PC-9 (cell line): ENCODE measurements around the gene VIPR1. TPM values are rescaled to one million over a fixed set of nuclear protein-coding genes. Genes with fewer than 3 reads are reported as not detected.

ENCODE experiments used
- BruUV-seq: library from RNA; stranded (reverse); fragments of 400-500 nt; replicated peaks from 2 replicates; lab custom pipeline; 2021; lab: Mats Ljungman, UMichigan
- CTCF ChIA-PET: fragments of 300-600 bp; sonication (Branson Sonifier 250); formaldehyde crosslinking; loops from one replicate; lab custom pipeline; 2022; ENCODE audit warnings: antibody characterized with exemption; lab: Charles Lee
- POLR2A ChIA-PET: fragments of 300-600 bp; sonication (Branson Sonifier 250); formaldehyde crosslinking; loops from one replicate; lab custom pipeline; 2022; ENCODE audit warnings: antibody characterized with exemption; ENCODE audit not compliant: unreplicated experiment; lab: Charles Lee
- DNase-seq, 2 experiments: peaks; one replicate each; pipeline versions ENCODE4 v3.0.0 to v3.0.0-alpha.2; 2015 to 2022; ENCODE audit warnings: mixed read lengths in 1 of 2
- H2AFZ ChIP-seq: fragments of 200-600 bp; sonication (generic); 2 replicates; pipeline ENCODE4 v1.8.1; 2017; ENCODE audit warnings: antibody characterized with exemption
- H3F3A ChIP-seq: fragments of 200-600 bp; sonication (generic); 2 replicates; pipeline ENCODE4 v1.8.1; 2017; ENCODE audit warnings: antibody characterized with exemption, mild to moderate bottlenecking, low read depth; ENCODE audit not compliant: insufficient read depth
- H3K27ac ChIP-seq: fragments of 200-600 bp; sonication (generic); 2 replicates; pipeline ENCODE4 v1.6.1; 2016; ENCODE audit warnings: mixed run types
- H3K27me3 ChIP-seq: fragments of 200-600 bp; sonication (generic); 2 replicates; pipeline ENCODE4 v1.6.1; 2016; ENCODE audit warnings: low read depth, mixed run types; ENCODE audit not compliant: insufficient read depth
- H3K36me3 ChIP-seq: fragments of 200-600 bp; sonication (generic); 2 replicates; pipeline ENCODE4 v1.6.1; 2016; ENCODE audit warnings: low read depth, mixed run types
- H3K4me1 ChIP-seq: fragments of 200-600 bp; sonication (generic); replicated peaks from 2 replicates; pipeline ENCODE4 v1.6.1; 2016; ENCODE audit warnings: mixed run types; ENCODE audit not compliant: insufficient read depth
- H3K4me2 ChIP-seq: fragments of 200-600 bp; sonication (generic); 2 replicates; pipeline ENCODE4 v1.6.1; 2017; ENCODE audit warnings: mixed run types
- H3K4me3 ChIP-seq: fragments of 200-600 bp; sonication (generic); 2 replicates; pipeline ENCODE4 v1.6.1; 2016; ENCODE audit warnings: mixed run types
- H3K79me2 ChIP-seq: fragments of 200-600 bp; sonication (generic); 2 replicates; pipeline ENCODE4 v1.6.1; 2017; ENCODE audit warnings: low read depth, mixed run types
- H3K9me2 ChIP-seq: fragments of 200-600 bp; sonication (generic); 2 replicates; pipeline ENCODE4 v1.8.1; 2017; ENCODE audit warnings: mild to moderate bottlenecking; ENCODE audit not compliant: insufficient read depth
- H3K9me3 ChIP-seq: fragments of 200-600 bp; sonication (generic); 2 replicates; pipeline ENCODE4 v1.8.1; 2016; ENCODE audit warnings: low read depth; ENCODE audit not compliant: insufficient read depth
- H4K20me1 ChIP-seq: fragments of 200-600 bp; sonication (generic); 2 replicates; pipeline ENCODE4 v1.8.1; 2017; ENCODE audit not compliant: insufficient read depth
- CTCF ChIP-seq: fragments of 200-600 bp; sonication (generic); conservative IDR thresholded peaks from 2 replicates; pipeline ENCODE4 v1.6.1; 2017; ENCODE audit warnings: mixed run types, antibody characterized with exemption, mild to moderate bottlenecking, moderate library complexity
- EZH2 ChIP-seq: fragments of 200-600 bp; sonication (generic); IDR thresholded peaks from 2 replicates; pipeline ENCODE4 v1.8.0; 2017; ENCODE audit warnings: antibody characterized with exemption, low read depth
- intact Hi-C: fragments of 100-400 bp; cut with micrococcal nuclease; formaldehyde crosslinking; loops from one replicate; pipeline ENCODE4 v1.10.0; 2022; ENCODE audit not compliant: unreplicated experiment
- total RNA-seq: library from RNA; stranded (reverse); gene quantifications from 2 replicates; pipeline ENCODE4 v1.2.3, GENCODE V29; 2021

VIPR1 gene
- total RNA-seq, 1 experiment from 2014 or later: 23.9 TPM

- Histone ChIP-seq H3K9me3 (no peaks in the 10 kb centered on the region), H3K4me2 (no peak overlapping the region), H3K4me3 (no peak overlapping the region), H2AFZ (no peak overlapping the region), H3F3A (no peaks in the 10 kb centered on the region), H4K20me1 (no peaks in the 10 kb centered on the region), H3K27me3 (no peaks in the 10 kb centered on the region), H3K36me3 (no peaks in the 10 kb centered on the region), H3K27ac (no peak overlapping the region), H3K9me2 (no peaks in the 10 kb centered on the region), H3K79me2 (no peaks in the 10 kb centered on the region), H3K4me1 (no peaks in the 10 kb centered on the region)
- BruUV-seq: no TSS peak
- CTCF ChIA-PET: interaction anchor here (1.0 kb wide), 1 partner anchor 19 kb away, joined by 4 read pairs; no protein-coding TSS in a partner anchor
- DNase-seq: no peak
- TF ChIP-seq EZH2 (no peak), CTCF (no peak)
- intact Hi-C loops: no loop called here
- POLR2A ChIA-PET: no interaction called here
Measured at GRCh38 chr3:42517117-42517516, 14.7 kb downstream of the VIPR1 start.

GRCh38 chr3:42518800-42519567, 16.5 kb downstream of the VIPR1 start:
- Histone ChIP-seq H3K4me3 (no peak overlapping the region), H3K79me2 (no peaks in the 10 kb centered on the region), H3K4me2 (no peak overlapping the region), H3K4me1 (no peaks in the 10 kb centered on the region), H2AFZ (no peak overlapping the region), H4K20me1 (no peaks in the 10 kb centered on the region), H3F3A (no peaks in the 10 kb centered on the region), H3K27ac (no peak overlapping the region), H3K36me3 (no peaks in the 10 kb centered on the region), H3K9me3 (no peaks in the 10 kb centered on the region), H3K9me2 (no peaks in the 10 kb centered on the region), H3K27me3 (no peaks in the 10 kb centered on the region)
- BruUV-seq: no TSS peak
- intact Hi-C loops: no loop called here
- ChIA-PET CTCF (no interaction called here), POLR2A (no interaction called here)
- no peak for DNase-seq
- TF ChIP-seq CTCF (no peak), EZH2 (no peak)

- Histone ChIP-seq H3K4me2 (no peak overlapping the region), H3K79me2 (no peaks in the 10 kb centered on the region), H3K27me3 (no peaks in the 10 kb centered on the region), H3K36me3 (no peaks in the 10 kb centered on the region), H3K27ac (no peak overlapping the region), H3K9me2 (no peaks in the 10 kb centered on the region), H4K20me1 (no peaks in the 10 kb centered on the region), H2AFZ (no peak overlapping the region), H3F3A (no peaks in the 10 kb centered on the region), H3K9me3 (no peaks in the 10 kb centered on the region), H3K4me1 (no peaks in the 10 kb centered on the region), H3K4me3 (no peak overlapping the region)
- no TSS peak for BruUV-seq
- no peak for DNase-seq
- TF ChIP-seq EZH2 (no peak), CTCF (no peak)
- ChIA-PET CTCF (no interaction called here), POLR2A (no interaction called here)
- intact Hi-C loops: no loop called here
Measured at GRCh38 chr3:42519568-42519962, 17.1 kb downstream of the VIPR1 start.
